Breast epithelium (tissue), 4 donors: Measurements from ENCODE around the gene SLC5A10. TPM values are rescaled to one million over a fixed set of nuclear protein-coding genes. Genes with fewer than 3 reads are reported as not detected.
"Not testable (repeated sequence)": the region's sequence is repeated elsewhere in the genome, so short reads cannot be mapped to it uniquely, and the experiment has no call there.

Experiments
- DNase-seq, 2 donors: peaks; one replicate each; pipeline ENCODE4 v3.0.0-alpha.2; 2019; ENCODE audit warnings: low spot score in 2 of 2
- H3K27ac ChIP-seq, 2 donors: fragments of 200-600 bp; sonication (generic) in 1 of 2; one replicate each; pipeline ENCODE4 v1.5.1; 2016 to 2019; ENCODE audit warnings: mild to moderate bottlenecking in 1 of 2
- H3K27me3 ChIP-seq, 2 donors: fragments of 200-600 bp; sonication (generic) in 1 of 2; one replicate each; pipeline versions ENCODE4 v1.5.1 to v1.6.0; 2017 to 2019; ENCODE audit warnings: control low read depth in 1 of 2, mild to moderate bottlenecking in 1 of 2
- H3K36me3 ChIP-seq: fragments of 200-600 bp; one replicate; pipeline ENCODE4 v1.5.1; 2019
- H3K4me1 ChIP-seq, 2 donors: fragments of 200-600 bp; sonication (generic); one replicate each; pipeline ENCODE4 v1.5.1; 2016 to 2019; ENCODE audit warnings: control low read depth in 1 of 2
- H3K4me3 ChIP-seq, 3 donors: fragments of 200-600 bp; sonication (generic); 1 replicate in 2 of 3; 2 replicates in 1 of 3; pipeline ENCODE4 v1.5.1; 2016 to 2019; ENCODE audit warnings: mild to moderate bottlenecking in 3 of 3, moderate library complexity in 2 of 3
- H3K9me3 ChIP-seq, 2 donors: fragments of 200-600 bp; sonication (generic) in 1 of 2; one replicate each; pipeline ENCODE4 v1.5.1; 2016 to 2019; ENCODE audit warnings: control low read depth in 1 of 2
- POLR2A ChIP-seq: fragments of 450-650 bp; IDR thresholded peaks from one replicate; pipeline ENCODE4 v1.6.1; 2016; ENCODE audit warnings: antibody characterized with exemption, mild to moderate bottlenecking, moderate library complexity
- POLR2AphosphoS5 ChIP-seq, 3 donors: sonication (generic); formaldehyde crosslinking; IDR thresholded peaks; one replicate each; pipeline ENCODE4 v1.6.1; 2017; ENCODE audit warnings: antibody characterized with exemption in 3 of 3
- intact Hi-C: fragments of 100-400 bp; cut with DNase I; formaldehyde crosslinking; loops from one replicate; pipeline ENCODE4 v1.15.1; 2023; ENCODE audit warnings: low total_unique reads
- total RNA-seq, 3 donors: library from RNA; depleted of rRNA; stranded (reverse); fragments of >200 nt; gene quantifications; one replicate each; pipeline ENCODE4 v1.1.0, GENCODE V29; 2016
- TF ChIP-seq, protein P1 (sequence below), 3 donors: fragments of 450-650 bp; IDR thresholded peaks; one replicate each; pipeline ENCODE4 v1.5.1; 2016 to 2017; ENCODE audit warnings: antibody characterized with exemption in 3 of 3, mild to moderate bottlenecking in 3 of 3, moderate library complexity in 3 of 3

The SLC5A10 gene
- total RNA-seq, 3 donors from 2014 or later, result 0.29 TPM; not detected in 2

GRCh38 chr17:19017401-19017800 is 65.4 kb downstream of the SLC5A10 start:
- H3K4me3 ChIP-seq, result no peak overlapping the region
- no peak for TF ChIP-seq POLR2A
- TF ChIP-seq POLR2AphosphoS5 (IDR thresholded peaks at IDR 0.05), result no peak
- TF ChIP-seq, protein P1, sequence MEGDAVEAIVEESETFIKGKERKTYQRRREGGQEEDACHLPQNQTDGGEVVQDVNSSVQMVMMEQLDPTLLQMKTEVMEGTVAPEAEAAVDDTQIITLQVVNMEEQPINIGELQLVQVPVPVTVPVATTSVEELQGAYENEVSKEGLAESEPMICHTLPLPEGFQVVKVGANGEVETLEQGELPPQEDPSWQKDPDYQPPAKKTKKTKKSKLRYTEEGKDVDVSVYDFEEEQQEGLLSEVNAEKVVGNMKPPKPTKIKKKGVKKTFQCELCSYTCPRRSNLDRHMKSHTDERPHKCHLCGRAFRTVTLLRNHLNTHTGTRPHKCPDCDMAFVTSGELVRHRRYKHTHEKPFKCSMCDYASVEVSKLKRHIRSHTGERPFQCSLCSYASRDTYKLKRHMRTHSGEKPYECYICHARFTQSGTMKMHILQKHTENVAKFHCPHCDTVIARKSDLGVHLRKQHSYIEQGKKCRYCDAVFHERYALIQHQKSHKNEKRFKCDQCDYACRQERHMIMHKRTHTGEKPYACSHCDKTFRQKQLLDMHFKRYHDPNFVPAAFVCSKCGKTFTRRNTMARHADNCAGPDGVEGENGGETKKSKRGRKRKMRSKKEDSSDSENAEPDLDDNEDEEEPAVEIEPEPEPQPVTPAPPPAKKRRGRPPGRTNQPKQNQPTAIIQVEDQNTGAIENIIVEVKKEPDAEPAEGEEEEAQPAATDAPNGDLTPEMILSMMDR (IDR thresholded peaks at IDR 0.05), result no peak
- no peaks in the 10 kb centered on the region for H3K9me3 ChIP-seq
- DNase-seq, result no peak
- no peaks in the 10 kb centered on the region for H3K36me3 ChIP-seq
- intact Hi-C loops, result no loop called here
- H3K27me3 ChIP-seq, result no peaks in the 10 kb centered on the region
- no peaks in the 10 kb centered on the region for H3K4me1 ChIP-seq
- no peak overlapping the region for H3K27ac ChIP-seq

- no peaks in the 10 kb centered on the region for H3K9me3 ChIP-seq
- no peak for DNase-seq
Observed at GRCh38 chr17:19017804-19018599, 66.0 kb downstream of the SLC5A10 start.

DNA sequence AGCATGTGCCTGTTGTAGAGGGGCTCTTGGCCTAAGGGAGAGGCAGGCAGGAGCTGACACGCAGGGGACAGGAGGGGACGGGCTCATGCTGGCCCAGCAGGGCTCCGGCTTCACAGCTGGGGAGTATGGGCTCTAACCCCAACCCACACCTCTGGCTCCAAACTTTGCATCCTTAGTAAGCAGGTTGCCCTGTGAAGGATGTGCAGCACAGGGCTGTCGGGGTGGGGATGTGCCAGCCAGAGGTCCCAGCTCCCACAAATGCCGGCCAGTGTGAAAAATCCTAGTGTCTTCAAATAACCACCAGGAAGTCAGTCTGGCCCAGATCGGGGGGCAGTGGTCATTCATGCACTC is 66.6 kb downstream of the SLC5A10 start:
- TF ChIP-seq, protein P1 (IDR thresholded peaks at IDR 0.05), result no peak
- TF ChIP-seq POLR2A (no peak), POLR2AphosphoS5 (IDR thresholded peaks at IDR 0.05) (no peak)
- no peaks in the 10 kb centered on the region for H3K9me3 ChIP-seq
- intact Hi-C loops, result no loop called here
- no peak overlapping the region for H3K27ac ChIP-seq
- H3K4me3 ChIP-seq, result no peak overlapping the region
- no peaks in the 10 kb centered on the region for H3K36me3 ChIP-seq
- DNase-seq, result no peak
- H3K4me1 ChIP-seq, result no peaks in the 10 kb centered on the region
- no peaks in the 10 kb centered on the region for H3K27me3 ChIP-seq

More at GRCh38 chr17:19017804-19018599, 66.0 kb downstream of the SLC5A10 start:
- no peak overlapping the region for H3K4me3 ChIP-seq
- H3K4me1 ChIP-seq, result no peaks in the 10 kb centered on the region
- no peak overlapping the region for H3K27ac ChIP-seq
- TF ChIP-seq POLR2A (no peak), POLR2AphosphoS5 (IDR thresholded peaks at IDR 0.05) (no peak)
- TF ChIP-seq, protein P1 (IDR thresholded peaks at IDR 0.05), result no peak
- intact Hi-C loops, result no loop called here
- H3K36me3 ChIP-seq, result no peaks in the 10 kb centered on the region
- no peaks in the 10 kb centered on the region for H3K27me3 ChIP-seq

- no peak for DNase-seq
- no peak overlapping the region for H3K27ac ChIP-seq
- no peaks in the 10 kb centered on the region for H3K36me3 ChIP-seq
- intact Hi-C loops, result no loop called here
- no peaks in the 10 kb centered on the region for H3K4me1 ChIP-seq
- TF ChIP-seq POLR2A (no peak), POLR2AphosphoS5 (IDR thresholded peaks at IDR 0.05) (no peak)
- TF ChIP-seq, protein P1 (IDR thresholded peaks at IDR 0.05), result no peak
- H3K4me3 ChIP-seq, result no peak overlapping the region
- H3K27me3 ChIP-seq, result no peaks in the 10 kb centered on the region
- no peaks in the 10 kb centered on the region for H3K9me3 ChIP-seq
Observed at GRCh38 chr17:19019041-19019941, 67.3 kb downstream of the SLC5A10 start.

DNA sequence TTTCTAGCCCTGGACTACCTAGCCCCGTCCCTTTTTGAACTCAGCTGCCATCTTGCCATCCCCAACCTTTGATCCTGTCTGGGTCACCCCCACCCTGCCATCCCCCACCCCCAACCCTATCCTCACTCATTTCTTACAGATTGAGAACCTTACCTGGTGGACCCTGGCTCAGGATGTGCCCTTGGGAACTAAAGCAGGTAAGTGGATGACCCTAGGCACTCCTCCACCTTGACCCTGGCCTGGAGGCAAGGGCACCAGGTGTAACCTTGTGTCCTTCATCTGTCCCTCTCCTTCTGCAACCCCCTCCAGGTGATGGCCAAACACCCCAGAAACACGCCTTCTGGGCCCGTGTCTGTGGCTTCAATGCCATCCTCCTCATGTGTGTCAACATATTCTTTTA is 68.1 kb downstream of the SLC5A10 start:
- TF ChIP-seq POLR2AphosphoS5 (IDR thresholded peaks at IDR 0.05), result no peak
- TF ChIP-seq, protein P1 (IDR thresholded peaks at IDR 0.05), result no peak
- H3K27ac ChIP-seq, result no peak overlapping the region
- H3K4me3 ChIP-seq, result no peak overlapping the region
- no peaks in the 10 kb centered on the region for H3K4me1 ChIP-seq
- H3K9me3 ChIP-seq, result no peaks in the 10 kb centered on the region
- intact Hi-C loops, result no loop called here
- no peak for DNase-seq
- H3K27me3 ChIP-seq, result no peaks in the 10 kb centered on the region
- H3K36me3 ChIP-seq, result no peaks in the 10 kb centered on the region

GRCh38 chr17:19021011-19021621 is 69.2 kb downstream of the SLC5A10 start:
- H3K27ac ChIP-seq, H3K27me3 ChIP-seq, DNase-seq, intact Hi-C loops, H3K4me1 ChIP-seq, H3K4me3 ChIP-seq, H3K9me3 ChIP-seq, H3K36me3 ChIP-seq: not testable (repeated sequence)
